Endothelial cell of umbilical vein (primary cell): ENCODE measurements around the gene CERS6.

Experiments used
- CTCF ChIP-seq, 2 donors: IDR thresholded peaks; 1 replicate in 1 of 2; 2 replicates in 1 of 2; pipeline ENCODE4 v1.5.1; 2011; ENCODE audit warnings: low read length in 2 of 2, mild to moderate bottlenecking in 2 of 2, moderate library complexity in 2 of 2, control low read depth in 1 of 2, inconsistent platforms in 1 of 2, low read depth in 1 of 2; ENCODE audit not compliant: insufficient read depth in 1 of 2; ENCODE audit errors: extremely low read depth in 1 of 2
- EZH2 ChIP-seq: IDR thresholded peaks from 2 replicates; pipeline ENCODE4 v1.6.1; 2012; ENCODE audit warnings: borderline replicate concordance, low read depth, mild to moderate bottlenecking, moderate library complexity, low read length, inconsistent platforms; ENCODE audit not compliant: severe bottlenecking
- MAX ChIP-seq: IDR thresholded peaks from 2 replicates; pipeline ENCODE4 v1.6.1; 2011; ENCODE audit not compliant: insufficient read depth, insufficient read length
- MYC ChIP-seq: IDR thresholded peaks from one replicate; pipeline ENCODE4 v1.6.1; 2011; ENCODE audit warnings: mild to moderate bottlenecking, low read depth, low read length
- POLR2A ChIP-seq: IDR thresholded peaks from 2 replicates; pipeline ENCODE4 v1.6.1; 2012; ENCODE audit warnings: low read depth, mild to moderate bottlenecking, control low read depth, low read length
- POLR2AphosphoS5 ChIP-seq: IDR thresholded peaks from 2 replicates; pipeline ENCODE4 v1.6.1; 2012; ENCODE audit warnings: low read depth, mild to moderate bottlenecking, control low read depth, low read length, moderate library complexity; ENCODE audit not compliant: insufficient read depth

GRCh38 chr2:168740360-168740759, 284.3 kb downstream of the CERS6 start:
- TF ChIP-seq CTCF (IDR thresholded peaks at IDR 0.05; ENCODE audit: extremely low read depth in 1 of 2, insufficient read depth in 1 of 2, low read depth in 1 of 2, low read length in 2 of 2) (no peak), MYC (no peak), POLR2A (no peak), EZH2 (no peak), POLR2AphosphoS5 (no peak), MAX (no peak)
